CD14-positive monocyte (primary cell): ENCODE data around the gene IZUMO4. TPM values are rescaled to one million over a fixed set of nuclear protein-coding genes. Genes with fewer than 3 reads are reported as not detected.
A peak's percentile ranks its signal among the peaks of the same experiment; 100 is the strongest.

Source experiments
- DNase-seq, 3 donors: peaks; one replicate each; pipeline ENCODE4 v3.0.0-alpha.2; 2011 to 2022
- H2AFZ ChIP-seq: 2 replicates; pipeline ENCODE4 v1.6.0; 2012; ENCODE audit warnings: mild to moderate bottlenecking, low read depth, low read length, inconsistent platforms; ENCODE audit not compliant: insufficient read depth, poor library complexity, severe bottlenecking
- H3K27ac ChIP-seq, 2 donors: 1 replicate in 1 of 2; 2 replicates in 1 of 2; pipeline ENCODE4 v1.5.1; 2012 to 2013; ENCODE audit warnings: low read length in 2 of 2, control low read depth in 1 of 2, inconsistent platforms in 1 of 2, low read depth in 1 of 2, mild to moderate bottlenecking in 1 of 2
- H3K27me3 ChIP-seq, 2 donors: one replicate each; pipeline versions ENCODE4 v1.6.0 to v1.6.1; 2011 to 2013; ENCODE audit warnings: low read length in 2 of 2; ENCODE audit not compliant: control insufficient read depth in 2 of 2, insufficient read depth in 2 of 2
- H3K36me3 ChIP-seq, 2 donors: replicated peaks in 1 of 2; 1 replicate in 1 of 2; 2 replicates in 1 of 2; pipeline versions ENCODE4 v1.5.1 to v1.6.1; 2012 to 2013; ENCODE audit warnings: low read length in 2 of 2, control low read depth in 1 of 2, inconsistent platforms in 1 of 2, mild to moderate bottlenecking in 1 of 2; ENCODE audit not compliant: insufficient read depth in 2 of 2, control insufficient read depth in 1 of 2
- H3K4me1 ChIP-seq, 2 donors: 1 replicate in 1 of 2; 2 replicates in 1 of 2; pipeline versions ENCODE4 v1.5.1 to v1.6.1; 2012 to 2013; ENCODE audit warnings: low read length in 2 of 2, control low read depth in 1 of 2, inconsistent platforms in 1 of 2, mild to moderate bottlenecking in 1 of 2, moderate library complexity in 1 of 2; ENCODE audit not compliant: insufficient read depth in 2 of 2, control insufficient read depth in 1 of 2
- H3K4me2 ChIP-seq: replicated peaks from 2 replicates; pipeline ENCODE3; 2012; ENCODE audit warnings: low read length, moderate library complexity, mild to moderate bottlenecking; ENCODE audit not compliant: poor library complexity, severe bottlenecking; ENCODE audit errors: extremely low read depth
- H3K4me3 ChIP-seq, 3 experiments: fragments of 200-600 bp in 1 of 3; sonication (generic) in 1 of 3; replicated peaks in 1 of 3; 1 replicate in 2 of 3; 2 replicates in 1 of 3; pipeline ENCODE4 v1.5.1; 2011 to 2013; ENCODE audit warnings: low read length in 3 of 3, mild to moderate bottlenecking in 3 of 3, control low read depth in 2 of 3, low read depth in 2 of 3, inconsistent platforms in 1 of 3, moderate library complexity in 1 of 3
- H3K79me2 ChIP-seq: 2 replicates; pipeline ENCODE4 v1.6.0; 2012; ENCODE audit warnings: mild to moderate bottlenecking, control low read depth, inconsistent platforms, low read length, moderate library complexity; ENCODE audit not compliant: insufficient read depth
- H3K9ac ChIP-seq: 2 replicates; pipeline ENCODE4 v1.6.0; 2017; ENCODE audit warnings: low read length, mild to moderate bottlenecking; ENCODE audit not compliant: insufficient read depth, poor library complexity, severe bottlenecking
- H3K9me3 ChIP-seq, 2 donors: replicated peaks in 1 of 2; 1 replicate in 1 of 2; 2 replicates in 1 of 2; pipeline versions ENCODE4 v1.5.1 to v1.6.1; 2012 to 2013; ENCODE audit warnings: low read length in 2 of 2, control low read depth in 1 of 2; ENCODE audit not compliant: control insufficient read depth in 1 of 2, insufficient read depth in 1 of 2
- H4K20me1 ChIP-seq: 2 replicates; pipeline ENCODE4 v1.6.0; 2012; ENCODE audit warnings: mild to moderate bottlenecking, low read length, control low read depth, moderate library complexity; ENCODE audit not compliant: insufficient read depth
- H3K27ac Mint-ChIP-seq, 7 donors: one replicate each; pipeline ENCODE4 v1.8.0; 2020; ENCODE audit warnings: mild to moderate bottlenecking in 7 of 7, mixed read lengths in 7 of 7, moderate library complexity in 6 of 7, inconsistent platforms in 2 of 7
- H3K27me3 Mint-ChIP-seq, 3 donors: one replicate each; pipeline ENCODE4 v1.8.0; 2021 to 2022; ENCODE audit warnings: low read depth in 3 of 3, mild to moderate bottlenecking in 3 of 3, mixed read lengths in 3 of 3, moderate library complexity in 3 of 3, inconsistent platforms in 1 of 3
- H3K36me3 Mint-ChIP-seq, 2 donors: one replicate each; pipeline ENCODE4 v1.8.0; 2020; ENCODE audit warnings: mixed read lengths in 2 of 2, inconsistent platforms in 1 of 2, mild to moderate bottlenecking in 1 of 2
- H3K4me1 Mint-ChIP-seq: one replicate; pipeline ENCODE4 v1.8.0; 2020; ENCODE audit warnings: mild to moderate bottlenecking, mixed read lengths
- H3K4me3 Mint-ChIP-seq, 2 donors: one replicate each; pipeline ENCODE4 v1.8.0; 2020; ENCODE audit warnings: mild to moderate bottlenecking in 2 of 2, mixed read lengths in 2 of 2, moderate library complexity in 1 of 2
- H3K9me3 Mint-ChIP-seq, 7 donors: one replicate each; pipeline ENCODE4 v1.8.0; 2020 to 2022; ENCODE audit warnings: mixed read lengths in 7 of 7, mild to moderate bottlenecking in 6 of 7, moderate library complexity in 6 of 7, inconsistent platforms in 2 of 7
- whole genome bisulfite sequencing: methylation state at CpG from one replicate; pipeline ENCODE4 v1.1.5; 2013; ENCODE audit warnings: missing lambda C conversion rate; ENCODE audit not compliant: insufficient coverage; 5-methylcytosine and 5-hydroxymethylcytosine counted together
- intact Hi-C, 2 donors: fragments of 100-400 bp; cut with micrococcal nuclease; formaldehyde crosslinking; loops; one replicate each; pipeline versions ENCODE4 v1.15.0 to v1.15.1; 2023
- polyA plus RNA-seq, 3 donors: library from polyadenylated mRNA; depleted of rRNA in 1 of 3; unstranded in 2 of 3; stranded (reverse) in 1 of 3; fragments of 300-500 nt in 2 of 3; fragments of >200 nt in 1 of 3; fragmentation: Illumina TruSeq in 2 of 3; gene quantifications; 1 replicate in 2 of 3; 2 replicates in 1 of 3; pipeline ENCODE4 v1.2.3, GENCODE V29; 2012 to 2021
- TF ChIP-seq, protein P1 (sequence below): fragments of 200-600 bp; IDR thresholded peaks from one replicate; pipeline ENCODE4 v1.8.0; 2022; ENCODE audit warnings: antibody characterized with exemption, mild to moderate bottlenecking

The IZUMO4 gene
- polyA plus RNA-seq, 3 donors, result 0.41 to 17.5 (median 0.80) TPM

DNA sequence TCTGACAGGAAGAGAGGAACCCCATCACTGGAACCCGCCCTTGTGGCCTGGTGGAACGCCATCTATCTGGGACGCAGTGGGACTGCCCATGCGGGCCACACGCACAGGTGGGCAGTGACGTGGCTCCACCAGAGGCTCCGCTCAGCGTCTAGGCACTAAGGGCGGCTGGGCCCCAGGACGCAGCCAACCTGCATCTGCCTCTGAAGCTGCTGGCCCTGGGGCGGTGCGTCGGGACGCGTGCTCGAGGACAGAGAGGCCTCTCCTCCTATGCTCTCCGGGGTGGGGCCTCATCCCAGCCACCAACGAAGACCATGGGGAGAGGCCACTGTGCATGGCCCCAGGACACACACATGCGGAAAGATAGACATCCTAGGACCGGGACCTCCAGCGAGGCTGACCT, 18.1 kb downstream of the IZUMO4 start:
- Mint-ChIP-seq H3K4me3 (no peak overlapping the region), H3K27me3 (no peaks in the 10 kb centered on the region), H3K27ac (no peak overlapping the region), H3K4me1 (no peaks in the 10 kb centered on the region), H3K36me3 (peaks cover 70 to 97% of the 10 kb centered on the region in 2 donors), H3K9me3 (no peaks in the 10 kb centered on the region)
- H4K20me1 ChIP-seq, result peaks cover 79% of the 10 kb centered on the region
- TF ChIP-seq, protein P1, sequence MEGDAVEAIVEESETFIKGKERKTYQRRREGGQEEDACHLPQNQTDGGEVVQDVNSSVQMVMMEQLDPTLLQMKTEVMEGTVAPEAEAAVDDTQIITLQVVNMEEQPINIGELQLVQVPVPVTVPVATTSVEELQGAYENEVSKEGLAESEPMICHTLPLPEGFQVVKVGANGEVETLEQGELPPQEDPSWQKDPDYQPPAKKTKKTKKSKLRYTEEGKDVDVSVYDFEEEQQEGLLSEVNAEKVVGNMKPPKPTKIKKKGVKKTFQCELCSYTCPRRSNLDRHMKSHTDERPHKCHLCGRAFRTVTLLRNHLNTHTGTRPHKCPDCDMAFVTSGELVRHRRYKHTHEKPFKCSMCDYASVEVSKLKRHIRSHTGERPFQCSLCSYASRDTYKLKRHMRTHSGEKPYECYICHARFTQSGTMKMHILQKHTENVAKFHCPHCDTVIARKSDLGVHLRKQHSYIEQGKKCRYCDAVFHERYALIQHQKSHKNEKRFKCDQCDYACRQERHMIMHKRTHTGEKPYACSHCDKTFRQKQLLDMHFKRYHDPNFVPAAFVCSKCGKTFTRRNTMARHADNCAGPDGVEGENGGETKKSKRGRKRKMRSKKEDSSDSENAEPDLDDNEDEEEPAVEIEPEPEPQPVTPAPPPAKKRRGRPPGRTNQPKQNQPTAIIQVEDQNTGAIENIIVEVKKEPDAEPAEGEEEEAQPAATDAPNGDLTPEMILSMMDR, result no peak
- no peak overlapping the region for H3K4me3 ChIP-seq
- H3K27ac ChIP-seq, result no peak overlapping the region
- H3K36me3 ChIP-seq, result peaks cover 95 to 97% of the 10 kb centered on the region in 2 donors
- H3K4me1 ChIP-seq, result no peaks in the 10 kb centered on the region
- no peak overlapping the region for H3K4me2 ChIP-seq
- no peak for DNase-seq
- no peaks in the 10 kb centered on the region for H3K27me3 ChIP-seq
- H3K9ac ChIP-seq, result no peak overlapping the region
- H3K79me2 ChIP-seq, result no peaks in the 10 kb centered on the region
- intact Hi-C loops, result no loop called here
- H3K9me3 ChIP-seq, result no peaks in the 10 kb centered on the region
- no peak overlapping the region for H2AFZ ChIP-seq
- WGBS, result 98% methylated on average over 21 of the region's 21 CpGs

DNA sequence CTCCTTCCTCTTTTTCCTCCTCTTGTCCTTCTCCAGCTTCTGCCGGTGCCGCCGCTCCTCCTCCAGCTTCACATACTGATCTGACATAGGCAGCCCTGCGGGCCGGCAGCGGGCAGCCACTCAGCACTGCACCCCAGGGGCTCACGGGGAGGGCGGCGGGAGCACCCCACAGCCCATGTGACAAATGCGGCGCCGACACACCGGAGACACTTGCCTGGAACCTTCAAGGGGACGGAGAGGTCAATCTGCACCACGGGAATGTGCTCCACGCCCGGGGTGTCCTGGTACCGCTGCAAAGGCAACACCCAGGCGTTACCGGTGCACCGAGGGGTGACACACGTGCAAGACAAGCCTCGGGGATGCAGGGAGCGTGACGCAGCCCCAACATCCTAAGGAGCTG, 18.6 kb downstream of the IZUMO4 start:
- Histone ChIP-seq H3K4me1 (no peaks in the 10 kb centered on the region), H3K79me2 (no peaks in the 10 kb centered on the region), H4K20me1 (peaks cover 80% of the 10 kb centered on the region), H3K9ac (no peak overlapping the region), H3K4me2 (no peak overlapping the region), H3K27ac (no peak overlapping the region), H3K27me3 (no peaks in the 10 kb centered on the region), H3K9me3 (no peaks in the 10 kb centered on the region), H2AFZ (no peak overlapping the region), H3K36me3 (peaks cover 95 to 97% of the 10 kb centered on the region in 2 donors), H3K4me3 (no peak overlapping the region)
- Mint-ChIP-seq H3K9me3 (no peaks in the 10 kb centered on the region), H3K36me3 (peaks cover 75 to 97% of the 10 kb centered on the region in 2 donors), H3K4me1 (no peaks in the 10 kb centered on the region), H3K4me3 (no peak overlapping the region), H3K27me3 (no peaks in the 10 kb centered on the region), H3K27ac (peak overlapping the region in 3 of 7 donors; percentile 47 to 61 (median 60))
- TF ChIP-seq, protein P1, result no peak
- DNase-seq, result no peak
- intact Hi-C loops, result no loop called here
- WGBS, result 95% methylated on average over 23 of the region's 25 CpGs
